GM19463 (cell line): Measurements from ENCODE around the gene RHOT2.

Experiments used
- ATAC-seq: cut with Tn5 transposase; IDR thresholded peaks from one replicate; pipeline ENCODE4 v1.9.1; 2021; ENCODE audit warnings: mild to moderate bottlenecking, moderate library complexity; ENCODE audit not compliant: unreplicated experiment

RHOT2 gene

GRCh38 chr16:669666-670065, 1.7 kb downstream of the RHOT2 start:
- ATAC-seq, result no peak

- ATAC-seq, result no peak
Observed at GRCh38 chr16:670485-671352, 2.8 kb downstream of the RHOT2 start.

- ATAC-seq, result no peak
Observed at GRCh38 chr16:671353-672131, 3.6 kb downstream of the RHOT2 start.

- no peak for ATAC-seq
Observed at GRCh38 chr16:672371-672770, 4.4 kb downstream of the RHOT2 start.

GRCh38 chr16:672851-673250, 4.9 kb downstream of the RHOT2 start:
- no peak for ATAC-seq

- ATAC-seq, result no peak
Observed at GRCh38 chr16:673399-673991, 5.6 kb downstream of the RHOT2 start.

GRCh38 chr16:674214-674881, 6.4 kb downstream of the RHOT2 start:
- no peak for ATAC-seq

- no peak for ATAC-seq
Observed at GRCh38 chr16:674968-675883, 7.3 kb downstream of the RHOT2 start, which contains the start of gene RHBDL1. RHBDL1 (plus strand) TSS chr16:675671; CDS start chr16:675791, 120 bp downstream.

GRCh38 chr16:675884-676564, 8.1 kb downstream of the RHOT2 start:
- no peak for ATAC-seq

GRCh38 chr16:676565-676902, 8.6 kb downstream of the RHOT2 start:
- no peak for ATAC-seq

- no peak for ATAC-seq
Observed at GRCh38 chr16:676913-677312, 9.0 kb downstream of the RHOT2 start.

- no peak for ATAC-seq
Observed at GRCh38 chr16:677316-678190, 9.6 kb downstream of the RHOT2 start.

GRCh38 chr16:678209-678857, 10.4 kb downstream of the RHOT2 start:
- no peak for ATAC-seq

GRCh38 chr16:678858-679813, 11.2 kb downstream of the RHOT2 start:
- ATAC-seq, result no peak

- ATAC-seq, result peak; percentile 43
Observed at GRCh38 chr16:679814-680624, 12.1 kb downstream of the RHOT2 start, which contains the start of gene STUB1. STUB1 (plus strand) TSS chr16:680410; CDS start chr16:680526, 116 bp downstream.

- ATAC-seq, result no peak
Observed at GRCh38 chr16:680625-680945, 12.7 kb downstream of the RHOT2 start.
